Esophagus muscularis mucosa (tissue), 4 donors: ENCODE measurements around the gene TAS1R2. TPM values are rescaled to one million over a fixed set of nuclear protein-coding genes. Genes with fewer than 3 reads are reported as not detected.

Experiments used
- DNase-seq: peaks from one replicate; pipeline ENCODE4 v3.0.0-alpha.2; 2017; ENCODE audit errors: extremely low spot score
- H3K27ac ChIP-seq, 4 donors: fragments of 200-600 bp; sonication (generic); replicated peaks in 1 of 4; 1 replicate in 3 of 4; 2 replicates in 1 of 4; pipeline ENCODE4 v1.5.1; 2016 to 2019; ENCODE audit warnings: mild to moderate bottlenecking in 1 of 4
- H3K27me3 ChIP-seq, 4 donors: fragments of 200-600 bp; sonication (generic); one replicate each; pipeline versions ENCODE4 v1.5.1 to v1.6.0; 2016 to 2019
- H3K36me3 ChIP-seq, 4 donors: fragments of 200-600 bp; sonication (generic); one replicate each; pipeline ENCODE4 v1.5.1; 2016 to 2019
- H3K4me1 ChIP-seq, 4 donors: fragments of 200-600 bp; sonication (generic); one replicate each; pipeline ENCODE4 v1.5.1; 2016 to 2019
- H3K4me3 ChIP-seq, 4 donors: fragments of 200-600 bp; sonication (generic); 1 replicate in 2 of 4; 2 replicates in 2 of 4; pipeline ENCODE4 v1.5.1; 2016 to 2019; ENCODE audit warnings: mild to moderate bottlenecking in 4 of 4, moderate library complexity in 1 of 4
- H3K9me3 ChIP-seq, 4 donors: fragments of 200-600 bp; sonication (generic); 1 replicate in 3 of 4; 2 replicates in 1 of 4; pipeline ENCODE4 v1.5.1; 2016 to 2019
- EP300 ChIP-seq: sonication (generic); formaldehyde crosslinking; IDR thresholded peaks from one replicate; pipeline ENCODE4 v1.6.1; 2017; ENCODE audit warnings: antibody characterized with exemption
- POLR2A ChIP-seq: fragments of 450-650 bp; IDR thresholded peaks from one replicate; pipeline ENCODE4 v1.6.1; 2017; ENCODE audit warnings: antibody characterized with exemption, moderate library complexity, mild to moderate bottlenecking, low read depth
- POLR2AphosphoS5 ChIP-seq, 2 donors: sonication (generic); formaldehyde crosslinking; IDR thresholded peaks; one replicate each; pipeline ENCODE4 v1.6.1; 2017; ENCODE audit warnings: antibody characterized with exemption in 2 of 2
- WGBS: methylation state at CpG from one replicate; pipeline ENCODE4 v1.1.5; 2018; 5-methylcytosine and 5-hydroxymethylcytosine counted together
- intact Hi-C: fragments of 100-400 bp; cut with DNase I; formaldehyde crosslinking; loops from one replicate; pipeline ENCODE4 v1.15.1; 2023
- total RNA-seq, 4 donors: library from RNA; depleted of rRNA; stranded (reverse); fragments of >200 nt; gene quantifications; one replicate each; pipeline versions ENCODE4 v1.1.0 to v1.2.1, GENCODE V29; 2016
- TF ChIP-seq, protein P1 (sequence below), 3 experiments: fragments of 200-600 bp in 2 of 3; fragments of 450-650 bp in 1 of 3; sonication (generic) in 2 of 3; IDR thresholded peaks; one replicate each; pipeline ENCODE4 v1.5.1; 2017 to 2019; ENCODE audit warnings: antibody characterized with exemption in 3 of 3, mild to moderate bottlenecking in 2 of 3, moderate library complexity in 1 of 3

Gene TAS1R2
- total RNA-seq, 4 donors from 2014 or later, result not detected

DNA sequence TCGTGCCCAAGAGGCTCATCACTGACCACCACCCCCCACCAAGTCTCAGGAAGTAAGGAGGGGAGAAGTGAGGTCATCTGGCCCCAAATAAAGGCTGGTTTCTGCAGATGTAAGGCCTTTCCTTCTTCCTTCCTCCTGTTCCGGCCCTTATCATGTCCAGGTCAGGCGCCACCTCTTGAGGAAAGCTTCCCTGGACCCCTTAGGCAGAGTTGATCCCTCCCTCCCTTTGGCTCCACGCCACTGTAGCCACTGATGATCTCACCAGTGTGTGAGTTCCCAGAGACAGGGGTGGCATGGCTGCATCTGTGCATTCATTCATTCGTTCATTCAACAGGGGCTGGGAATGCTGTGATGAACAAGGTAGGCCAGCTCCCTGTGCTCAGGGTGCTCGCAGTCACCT is 59.2 kb downstream of the TAS1R2 start:
- intact Hi-C loops, result no loop called here
- TF ChIP-seq, protein P1, sequence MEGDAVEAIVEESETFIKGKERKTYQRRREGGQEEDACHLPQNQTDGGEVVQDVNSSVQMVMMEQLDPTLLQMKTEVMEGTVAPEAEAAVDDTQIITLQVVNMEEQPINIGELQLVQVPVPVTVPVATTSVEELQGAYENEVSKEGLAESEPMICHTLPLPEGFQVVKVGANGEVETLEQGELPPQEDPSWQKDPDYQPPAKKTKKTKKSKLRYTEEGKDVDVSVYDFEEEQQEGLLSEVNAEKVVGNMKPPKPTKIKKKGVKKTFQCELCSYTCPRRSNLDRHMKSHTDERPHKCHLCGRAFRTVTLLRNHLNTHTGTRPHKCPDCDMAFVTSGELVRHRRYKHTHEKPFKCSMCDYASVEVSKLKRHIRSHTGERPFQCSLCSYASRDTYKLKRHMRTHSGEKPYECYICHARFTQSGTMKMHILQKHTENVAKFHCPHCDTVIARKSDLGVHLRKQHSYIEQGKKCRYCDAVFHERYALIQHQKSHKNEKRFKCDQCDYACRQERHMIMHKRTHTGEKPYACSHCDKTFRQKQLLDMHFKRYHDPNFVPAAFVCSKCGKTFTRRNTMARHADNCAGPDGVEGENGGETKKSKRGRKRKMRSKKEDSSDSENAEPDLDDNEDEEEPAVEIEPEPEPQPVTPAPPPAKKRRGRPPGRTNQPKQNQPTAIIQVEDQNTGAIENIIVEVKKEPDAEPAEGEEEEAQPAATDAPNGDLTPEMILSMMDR (IDR thresholded peaks at IDR 0.05), result no peak
- no peak for TF ChIP-seq POLR2AphosphoS5 (IDR thresholded peaks at IDR 0.05)
- no peak for TF ChIP-seq POLR2A
- no peak for TF ChIP-seq EP300
- H3K27me3 ChIP-seq, result peaks cover 0 to 66% (median 0%) of the 10 kb centered on the region in 4 donors
- no peak for DNase-seq
- WGBS, result 82% methylated on average over 5 of the region's 6 CpGs
- no peak overlapping the region for H3K27ac ChIP-seq
- H3K36me3 ChIP-seq, result no peaks in the 10 kb centered on the region
- no peaks in the 10 kb centered on the region for H3K9me3 ChIP-seq
- no peak overlapping the region for H3K4me3 ChIP-seq
- H3K4me1 ChIP-seq, result peaks cover 0 to 11% (median 5%) of the 10 kb centered on the region in 4 donors

DNA sequence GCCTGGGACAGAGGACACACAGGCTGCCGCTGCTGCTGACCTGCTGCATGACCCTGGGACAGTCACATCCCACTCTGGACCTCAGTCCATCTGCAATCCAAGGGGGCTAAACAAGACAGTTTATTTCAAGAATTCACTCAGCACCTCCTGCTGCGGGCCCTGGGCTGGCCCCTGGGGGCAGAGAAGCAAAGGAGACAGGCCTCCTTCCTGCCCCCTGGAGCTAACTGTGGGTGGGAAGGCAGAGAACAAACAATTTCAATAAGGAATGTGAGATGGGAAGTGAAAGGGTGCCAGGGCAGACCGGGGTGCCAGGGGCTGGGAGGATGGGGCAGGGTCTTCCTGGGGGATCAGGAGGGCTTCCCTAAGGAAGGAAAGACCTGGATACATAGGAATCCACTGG is 60.0 kb downstream of the TAS1R2 start:
- WGBS, result 75% methylated on average over 3 of the region's 3 CpGs
- Histone ChIP-seq H3K36me3 (no peaks in the 10 kb centered on the region), H3K4me3 (no peak overlapping the region), H3K4me1 (peaks cover 0 to 11% (median 5%) of the 10 kb centered on the region in 4 donors), H3K27ac (no peak overlapping the region), H3K9me3 (no peaks in the 10 kb centered on the region), H3K27me3 (peaks cover 0 to 59% (median 0%) of the 10 kb centered on the region in 4 donors)
- no peak for TF ChIP-seq EP300
- no peak for DNase-seq
- intact Hi-C loops, result no loop called here

DNA sequence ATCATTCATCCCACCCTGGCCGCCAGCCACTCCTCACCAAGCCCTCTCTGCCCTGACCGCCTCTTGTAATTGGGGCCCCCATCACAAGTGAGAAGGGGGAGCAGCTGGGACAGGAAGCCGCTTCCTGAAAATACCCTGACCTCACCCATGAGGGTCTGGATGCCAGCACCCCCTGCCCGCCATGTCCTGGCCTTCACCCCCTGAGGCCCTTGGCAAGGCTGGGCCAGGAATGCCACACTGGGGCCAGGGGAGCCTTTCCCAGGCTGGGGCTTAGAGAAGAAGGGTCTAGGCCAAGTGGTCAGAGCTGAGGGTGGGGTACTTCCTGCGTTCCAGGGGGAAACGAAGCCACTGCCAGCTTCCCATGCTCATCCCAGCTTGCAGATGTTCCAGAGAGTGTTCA is 60.5 kb downstream of the TAS1R2 start:
- Histone ChIP-seq H3K9me3 (no peaks in the 10 kb centered on the region), H3K27me3 (peaks cover 0 to 55% (median 0%) of the 10 kb centered on the region in 4 donors), H3K27ac (no peak overlapping the region), H3K4me1 (peaks cover 0 to 11% (median 4%) of the 10 kb centered on the region in 4 donors), H3K4me3 (no peak overlapping the region), H3K36me3 (no peaks in the 10 kb centered on the region)
- DNase-seq, result no peak
- no peak for TF ChIP-seq POLR2AphosphoS5 (IDR thresholded peaks at IDR 0.05)
- intact Hi-C loops, result no loop called here
- 74% methylated on average over 5 of the region's 6 CpGs for WGBS

DNA sequence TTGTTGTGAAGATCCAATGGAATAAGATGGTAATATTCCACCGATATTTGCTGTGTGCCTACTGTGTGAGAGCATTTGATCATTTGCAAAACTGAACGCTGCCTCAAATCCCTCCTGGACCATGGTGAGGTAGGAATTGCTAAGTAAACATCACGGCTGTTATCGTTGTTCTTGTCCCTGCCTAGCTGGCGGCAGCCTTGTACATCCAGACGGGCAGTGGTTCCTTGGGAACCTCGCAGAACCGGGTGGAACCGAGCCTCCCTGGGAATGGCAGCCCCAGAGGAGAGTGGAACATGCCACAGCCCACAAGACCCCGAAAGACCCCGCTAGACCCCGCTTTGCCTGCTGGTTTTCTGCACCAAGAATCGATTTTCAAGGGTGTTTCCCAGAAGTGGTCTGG is 60.9 kb downstream of the TAS1R2 start:
- H3K27ac ChIP-seq, result no peak overlapping the region
- peaks cover 0 to 55% (median 0%) of the 10 kb centered on the region in 4 donors for H3K27me3 ChIP-seq
- H3K4me3 ChIP-seq, result no peak overlapping the region
- H3K9me3 ChIP-seq, result no peaks in the 10 kb centered on the region
- 88% methylated on average over 13 of the region's 13 CpGs for WGBS
- no peak for TF ChIP-seq POLR2AphosphoS5 (IDR thresholded peaks at IDR 0.05)
- no peak for TF ChIP-seq EP300
- no peaks in the 10 kb centered on the region for H3K36me3 ChIP-seq
- H3K4me1 ChIP-seq, result peaks cover 0 to 6% (median 2%) of the 10 kb centered on the region in 4 donors
- intact Hi-C loops, result no loop called here
- no peak for DNase-seq

DNA sequence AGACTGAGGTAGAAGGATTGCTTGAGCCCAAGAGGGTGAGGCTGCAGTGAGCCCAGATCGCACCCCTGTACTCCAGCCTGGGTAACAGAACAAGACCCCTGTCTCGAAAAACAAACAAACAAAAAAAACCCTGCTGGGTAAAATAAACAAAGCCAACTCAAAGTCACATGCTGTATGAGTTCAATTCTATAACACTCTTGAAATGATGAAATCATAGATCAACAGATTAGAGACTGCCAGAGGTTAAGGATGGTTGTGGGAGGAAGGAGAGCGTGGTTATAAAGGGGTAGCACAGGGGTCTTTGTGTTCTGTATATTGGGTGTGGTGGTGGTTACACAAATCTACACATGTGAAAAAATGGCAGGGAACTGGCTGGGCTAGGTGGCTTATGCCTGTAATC is 62.5 kb downstream of the TAS1R2 start:
- peaks cover 0 to 60% (median 0%) of the 10 kb centered on the region in 4 donors for H3K27me3 ChIP-seq
- H3K4me3 ChIP-seq, result no peak overlapping the region
- H3K27ac ChIP-seq, result no peak overlapping the region
- TF ChIP-seq EP300 (no peak), POLR2AphosphoS5 (IDR thresholded peaks at IDR 0.05) (no peak)
- TF ChIP-seq, protein P1 (IDR thresholded peaks at IDR 0.05), result no peak
- DNase-seq, result no peak
- intact Hi-C loops, result no loop called here
- H3K36me3 ChIP-seq, result no peaks in the 10 kb centered on the region
- H3K9me3 ChIP-seq, result peaks cover 0 to 12% (median 7%) of the 10 kb centered on the region in 4 donors
- H3K4me1 ChIP-seq, result no peaks in the 10 kb centered on the region
- 93% methylated on average over 3 of the region's 3 CpGs for WGBS

DNA sequence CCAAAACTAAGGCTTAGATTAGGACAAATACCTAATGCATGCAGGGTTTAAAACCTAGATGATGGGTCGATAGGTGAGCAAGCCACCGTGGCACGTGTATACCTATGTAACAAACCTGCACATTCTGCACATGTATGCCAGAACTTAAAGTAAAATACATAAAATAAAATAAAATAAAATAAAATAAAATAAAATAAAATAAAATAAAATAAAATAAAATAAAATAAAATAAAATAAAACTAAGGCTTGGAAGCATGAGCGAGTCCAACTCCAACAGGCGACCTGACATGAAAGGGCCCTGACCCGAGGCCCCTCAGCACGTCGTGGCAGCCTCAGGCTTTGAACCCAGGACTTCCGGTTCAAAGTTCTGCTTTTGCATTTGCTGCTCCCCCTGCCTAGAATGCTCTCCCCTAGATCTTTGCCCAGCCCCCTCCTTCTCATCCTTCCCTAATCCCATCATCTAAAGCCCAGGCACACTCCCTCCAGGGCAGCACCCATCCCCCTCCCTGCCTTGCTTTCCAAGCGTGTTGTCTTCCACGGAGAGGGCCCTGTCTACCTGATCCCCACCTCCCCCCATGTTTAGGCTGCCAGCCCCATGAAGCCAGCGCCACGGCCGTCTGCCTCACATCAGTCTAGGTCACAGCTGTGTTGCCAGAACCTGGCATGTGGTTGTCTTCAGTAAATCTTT is 64.3 kb downstream of the TAS1R2 start:
- H3K4me1 ChIP-seq, result no peaks in the 10 kb centered on the region
- H3K4me3 ChIP-seq, result no peak overlapping the region
- intact Hi-C loops, result no loop called here
- H3K9me3 ChIP-seq, result peaks cover 0 to 12% (median 7%) of the 10 kb centered on the region in 4 donors
- H3K27me3 ChIP-seq, result peaks cover 0 to 75% (median 0%) of the 10 kb centered on the region in 4 donors
- H3K27ac ChIP-seq, result no peak overlapping the region
- TF ChIP-seq, protein P1 (IDR thresholded peaks at IDR 0.05), result no peak
- TF ChIP-seq EP300, result no peak
- no peak for TF ChIP-seq POLR2A
- TF ChIP-seq POLR2AphosphoS5 (IDR thresholded peaks at IDR 0.05), result no peak
- 82% methylated on average over 14 of the region's 14 CpGs for WGBS
- no peak for DNase-seq
- H3K36me3 ChIP-seq, result no peaks in the 10 kb centered on the region
